Subcutaneous adipose tissue (tissue), 4 donors: Measurements from ENCODE around the gene DLGAP1. TPM values are rescaled to one million over a fixed set of nuclear protein-coding genes. Genes with fewer than 3 reads are reported as not detected.

Experiments
- CTCF ChIP-seq: fragments of 450-650 bp; IDR thresholded peaks from one replicate; pipeline ENCODE4 v1.5.1; 2016; ENCODE audit warnings: low read depth, mild to moderate bottlenecking, control low read depth, antibody characterized with exemption, moderate library complexity
- total RNA-seq, 4 donors: library from RNA; depleted of rRNA; stranded (reverse); fragments of >200 nt; gene quantifications; one replicate each; pipeline ENCODE4 v1.1.0, GENCODE V29; 2016

Gene DLGAP1
- total RNA-seq, 4 donors from 2014 or later: 0.44 to 3.3 (median 0.99) TPM

DNA sequence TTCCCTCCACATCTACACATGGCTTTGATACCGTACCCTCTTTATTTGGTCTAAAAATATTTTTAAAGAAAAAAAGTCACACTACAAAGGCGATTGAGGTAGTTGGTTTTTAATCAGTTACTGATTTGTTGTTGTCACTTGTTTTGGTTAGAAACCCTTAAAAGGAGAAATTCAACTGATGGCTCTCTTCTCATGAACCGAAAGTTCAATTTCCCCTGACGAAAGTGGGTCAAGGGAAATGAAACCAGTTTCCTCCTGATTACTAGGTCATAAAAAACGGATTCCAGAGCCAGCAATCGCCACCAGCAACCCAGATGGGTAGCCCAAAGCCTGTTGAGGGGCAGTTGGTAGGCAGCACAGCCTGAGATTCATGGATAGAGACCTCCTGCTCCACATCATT, 63.2 kb downstream of the DLGAP1 start:
- no peak for TF ChIP-seq CTCF

- no peak for TF ChIP-seq CTCF
These were observed 69.2 kb downstream of the DLGAP1 start for GRCh38 chr18:4385876-4386275.

- no peak for TF ChIP-seq CTCF
These were observed 70.2 kb downstream of the DLGAP1 start for GRCh38 chr18:4384932-4385331.

GRCh38 chr18:4374564-4374963, 80.5 kb downstream of the DLGAP1 start:
- no peak for TF ChIP-seq CTCF

DNA sequence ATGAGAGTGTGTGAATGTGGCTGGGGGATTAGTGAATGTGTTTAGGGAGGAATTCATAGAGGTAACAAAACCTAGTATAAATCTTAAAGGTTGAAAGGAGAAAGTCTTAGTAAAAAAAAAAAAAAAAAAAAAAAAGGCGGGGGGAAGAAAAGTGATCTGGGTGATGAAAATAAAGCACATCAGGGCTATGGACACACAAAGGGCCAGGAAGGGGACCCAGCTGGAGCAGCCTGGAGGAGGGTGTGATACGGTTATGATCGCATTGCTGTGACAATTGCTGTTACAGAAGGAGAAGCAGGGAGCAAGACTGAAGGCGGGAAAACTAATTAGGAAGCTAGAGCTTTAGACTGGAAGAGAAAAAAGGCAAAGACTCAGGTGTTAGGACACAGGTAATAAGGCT, 85.4 kb downstream of the DLGAP1 start:
- no peak for TF ChIP-seq CTCF

GRCh38 chr18:4360221-4360715, 94.8 kb downstream of the DLGAP1 start:
- TF ChIP-seq CTCF: no peak

GRCh38 chr18:4358618-4359017, 96.5 kb downstream of the DLGAP1 start:
- no peak for TF ChIP-seq CTCF
